GM19035 (cell line): Measurements from ENCODE around the gene CFAP97.

Source experiments
- ATAC-seq: cut with Tn5 transposase; IDR thresholded peaks from one replicate; pipeline ENCODE4 v1.9.1; 2021; ENCODE audit not compliant: unreplicated experiment

CFAP97 gene

GRCh38 chr4:185110375-185110823, 93.4 kb downstream of the CFAP97 start:
- ATAC-seq: no peak

- ATAC-seq: no peak
Measured at GRCh38 chr4:185109736-185110135, 94.1 kb downstream of the CFAP97 start.
